Thoracic aorta (tissue), 2 donors: ENCODE results near the gene KRTAP10-11. TPM values are rescaled to one million over a fixed set of nuclear protein-coding genes. Genes with fewer than 3 reads are reported as not detected.
"Not testable (repeated sequence)": the region's sequence is repeated elsewhere in the genome, so short reads cannot be mapped to it uniquely, and the experiment has no call there.

Experiments
- ATAC-seq: fragments of 150-250 bp; one replicate; pipeline ENCODE4 v1.8.0; 2017; ENCODE audit warnings: low read depth; ENCODE audit not compliant: insufficient number of reproducible peaks, low FRiP score
- DNase-seq: peaks from one replicate; pipeline ENCODE4 v3.0.0-alpha.2; 2020; ENCODE audit warnings: low spot score
- H3K27ac ChIP-seq, 2 donors: fragments of 200-600 bp; sonication (generic); 1 replicate in 1 of 2; 2 replicates in 1 of 2; pipeline ENCODE4 v1.5.1; 2016; ENCODE audit warnings: mild to moderate bottlenecking in 2 of 2, moderate library complexity in 2 of 2
- H3K27me3 ChIP-seq: fragments of 200-600 bp; sonication (generic); replicated peaks from 2 replicates; pipeline ENCODE4 v1.6.0; 2016; ENCODE audit warnings: mild to moderate bottlenecking; ENCODE audit not compliant: insufficient read depth
- H3K36me3 ChIP-seq: fragments of 200-600 bp; sonication (generic); one replicate; pipeline ENCODE4 v1.5.1; 2016
- H3K4me1 ChIP-seq, 2 donors: fragments of 200-600 bp; sonication (generic); 1 replicate in 1 of 2; 2 replicates in 1 of 2; pipeline versions ENCODE4 v1.5.1 to v1.6.0; 2016; ENCODE audit warnings: low read depth in 2 of 2, mild to moderate bottlenecking in 1 of 2; ENCODE audit not compliant: control insufficient read depth in 1 of 2
- H3K4me3 ChIP-seq: fragments of 200-600 bp; sonication (generic); 2 replicates; pipeline ENCODE4 v1.5.1; 2016; ENCODE audit warnings: mild to moderate bottlenecking
- H3K9me3 ChIP-seq: fragments of 200-600 bp; sonication (generic); 2 replicates; pipeline ENCODE4 v1.5.1; 2016
- CTCF ChIP-seq: fragments of 200-600 bp; sonication (generic); IDR thresholded peaks from one replicate; pipeline ENCODE4 v1.5.1; 2019; ENCODE audit warnings: antibody characterized with exemption
- total RNA-seq, 2 donors: library from RNA; depleted of rRNA; stranded (reverse); fragments of >200 nt; gene quantifications; one replicate each; pipeline versions ENCODE4 v1.1.0 to v1.2.3, GENCODE V29; 2016

Gene KRTAP10-11
- total RNA-seq, 2 donors from 2014 or later = not detected

GRCh38 chr21:44681861-44682579 is 35.8 kb downstream of the KRTAP10-11 start, which contains the start of gene KRTAP12-1:
Gene KRTAP12-1, minus strand, starts transcription at chr21:44682163. Its CDS starts 40 bp downstream, at chr21:44682123.
- H3K36me3 ChIP-seq = no peaks in the 10 kb centered on the region
- H3K27me3 ChIP-seq = no peaks in the 10 kb centered on the region
- H3K27ac ChIP-seq = no peak within 1 kb of the TSS
- TF ChIP-seq CTCF = no peak
- H3K4me3 ChIP-seq = no peak within 1 kb of the TSS
- H3K9me3 ChIP-seq = no peaks in the 10 kb centered on the region
- ATAC-seq = no peak
- H3K4me1 ChIP-seq = no peaks in the 10 kb centered on the region
- no peak for DNase-seq

GRCh38 chr21:44682580-44683151 is 36.5 kb downstream of the KRTAP10-11 start:
- no peaks in the 10 kb centered on the region for H3K4me1 ChIP-seq
- H3K4me3 ChIP-seq = no peak overlapping the region
- DNase-seq (no peak), ATAC-seq (no peak)
- no peaks in the 10 kb centered on the region for H3K9me3 ChIP-seq
- H3K36me3 ChIP-seq = no peaks in the 10 kb centered on the region
- no peak overlapping the region for H3K27ac ChIP-seq
- H3K27me3 ChIP-seq = no peaks in the 10 kb centered on the region
- TF ChIP-seq CTCF = no peak

GRCh38 chr21:44684077-44684476 is 37.9 kb downstream of the KRTAP10-11 start:
- no peak overlapping the region for H3K27ac ChIP-seq
- no peak for DNase-seq
- H3K9me3 ChIP-seq = no peaks in the 10 kb centered on the region
- H3K4me3 ChIP-seq = no peak overlapping the region
- no peaks in the 10 kb centered on the region for H3K36me3 ChIP-seq
- TF ChIP-seq CTCF = no peak
- no peak for ATAC-seq
- no peaks in the 10 kb centered on the region for H3K27me3 ChIP-seq
- H3K4me1 ChIP-seq = no peaks in the 10 kb centered on the region

DNA sequence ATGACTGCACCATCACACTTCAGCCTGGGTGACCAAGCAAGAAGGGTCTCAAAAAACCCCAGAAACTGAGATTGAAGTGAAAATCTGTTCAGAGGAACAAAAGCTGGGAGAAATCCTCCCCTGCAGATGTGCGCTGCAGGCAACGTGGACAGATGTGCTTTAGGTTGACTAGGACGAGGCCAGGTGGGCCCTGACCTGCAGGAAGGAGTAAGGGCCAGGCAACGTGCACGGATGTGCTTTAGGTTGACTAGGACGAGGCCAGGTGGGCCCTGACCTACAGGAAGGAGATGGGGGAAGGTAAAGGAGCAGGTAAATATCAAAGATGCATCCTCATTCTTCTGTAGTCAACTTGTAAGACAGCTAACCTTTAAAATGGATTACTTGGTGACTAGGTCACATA is 38.3 kb downstream of the KRTAP10-11 start:
- DNase-seq (no peak), ATAC-seq (no peak)
- Histone ChIP-seq H3K27me3 (no peaks in the 10 kb centered on the region), H3K4me3 (no peak overlapping the region), H3K4me1 (no peaks in the 10 kb centered on the region), H3K36me3 (no peaks in the 10 kb centered on the region), H3K27ac (no peak overlapping the region), H3K9me3 (no peaks in the 10 kb centered on the region)
- TF ChIP-seq CTCF = no peak

GRCh38 chr21:44685050-44685449 is 38.8 kb downstream of the KRTAP10-11 start:
- not testable (repeated sequence) for ATAC-seq, H3K4me3 ChIP-seq, H3K27me3 ChIP-seq, DNase-seq, H3K9me3 ChIP-seq, H3K27ac ChIP-seq, H3K4me1 ChIP-seq, H3K36me3 ChIP-seq
